ENCODE data around the gene STH.
"Not testable (repeated sequence)": the region's sequence is repeated elsewhere in the genome, so short reads cannot be mapped to it uniquely, and the experiment has no call there.

Gene STH

GRCh38 chr17:46007461-46007965, 8.5 kb downstream of the STH start:
- peaks cover 0 to 33% (median 8%) of the 10 kb centered on the region in 10 experiments; a peak in 9 of 20 replicates for H3K4me1 ChIP-seq
- H3K4me3 ChIP-seq, result no peak overlapping the region
- H4K20me1 ChIP-seq, result no peaks in the 10 kb centered on the region
- H3K27ac ChIP-seq, result no peak overlapping the region
- H3K4me2 ChIP-seq, result peak overlapping the region in 4 of 11 experiments; percentile 0 to 35 (median 22); a peak in 5 of 22 replicates
- no peaks in the 10 kb centered on the region for H3K27me3 ChIP-seq
- TF ChIP-seq Cebpa-rat (IDR thresholded peaks at IDR 0.05), result no peak
- no peak overlapping the region for H3K9ac ChIP-seq
- H3K36me3 ChIP-seq, result no peaks in the 10 kb centered on the region
- H3K9me3 ChIP-seq (replicated peaks in 1 of 11), result no peaks in the 10 kb centered on the region

GRCh38 chr17:46008591-46008990, 9.5 kb downstream of the STH start:
- Histone ChIP-seq H3K9me3 (replicated peaks in 1 of 11) (no peaks in the 10 kb centered on the region), H3K27ac (no peak overlapping the region), H4K20me1 (no peaks in the 10 kb centered on the region), H3K4me1 (peaks cover 0 to 40% (median 8%) of the 10 kb centered on the region in 10 experiments; a peak in 9 of 20 replicates), H3K36me3 (no peaks in the 10 kb centered on the region), H3K4me2 (no peak overlapping the region), H3K4me3 (no peak overlapping the region), H3K9ac (no peak overlapping the region), H3K27me3 (no peaks in the 10 kb centered on the region)
- no peak for TF ChIP-seq Cebpa-rat (IDR thresholded peaks at IDR 0.05)

GRCh38 chr17:46009681-46010596, 10.9 kb downstream of the STH start:
- H3K4me1 ChIP-seq, result peaks cover 0 to 40% (median 8%) of the 10 kb centered on the region in 10 experiments; a peak in 9 of 20 replicates

GRCh38 chr17:46010597-46011186, 11.6 kb downstream of the STH start:
- Histone ChIP-seq H3K4me2 (no peak overlapping the region), H3K27me3 (no peaks in the 10 kb centered on the region), H3K9ac (no peak overlapping the region), H3K4me3 (no peak overlapping the region), H3K4me1 (peaks cover 0 to 40% (median 8%) of the 10 kb centered on the region in 10 experiments; a peak in 9 of 20 replicates), H3K9me3 (replicated peaks in 1 of 11) (no peaks in the 10 kb centered on the region), H4K20me1 (no peaks in the 10 kb centered on the region), H3K27ac (no peak overlapping the region), H3K36me3 (no peaks in the 10 kb centered on the region)
- no peak for TF ChIP-seq Cebpa-rat (IDR thresholded peaks at IDR 0.05)

More at GRCh38 chr17:46009681-46010596, 10.9 kb downstream of the STH start:
- Histone ChIP-seq H4K20me1 (no peaks in the 10 kb centered on the region), H3K9me3 (replicated peaks in 1 of 11) (no peaks in the 10 kb centered on the region), H3K4me2 (peak overlapping the region in 4 of 11 experiments; percentile 1 to 26 (median 14); a peak in 3 of 22 replicates), H3K36me3 (no peaks in the 10 kb centered on the region), H3K27ac (no peak overlapping the region), H3K27me3 (no peaks in the 10 kb centered on the region), H3K9ac (no peak overlapping the region), H3K4me3 (no peak overlapping the region)
- TF ChIP-seq Cebpa-rat (IDR thresholded peaks at IDR 0.05), result no peak

GRCh38 chr17:46011711-46012505, 12.9 kb downstream of the STH start:
- Histone ChIP-seq H3K9ac (no peak overlapping the region), H3K4me1 (peaks cover 0 to 40% (median 8%) of the 10 kb centered on the region in 10 experiments; a peak in 9 of 20 replicates), H3K27me3 (no peaks in the 10 kb centered on the region), H3K27ac (no peak overlapping the region), H3K4me3 (no peak overlapping the region), H3K9me3 (replicated peaks in 1 of 11) (no peaks in the 10 kb centered on the region), H3K4me2 (peak overlapping the region in 1 of 11 experiments; percentile 5; a peak in 1 of 22 replicates), H3K36me3 (no peaks in the 10 kb centered on the region), H4K20me1 (no peaks in the 10 kb centered on the region; a peak in 1 of 22 replicates)
- TF ChIP-seq Cebpa-rat (IDR thresholded peaks at IDR 0.05), result no peak

GRCh38 chr17:46012506-46013079, 13.5 kb downstream of the STH start:
- Histone ChIP-seq H3K27ac (no peak overlapping the region), H3K9ac (no peak overlapping the region), H3K4me3 (no peak overlapping the region), H3K4me2 (no peak overlapping the region), H3K36me3 (no peaks in the 10 kb centered on the region), H3K4me1 (peaks cover 0 to 34% (median 8%) of the 10 kb centered on the region in 10 experiments; a peak in 9 of 20 replicates), H3K27me3 (no peaks in the 10 kb centered on the region), H3K9me3 (replicated peaks in 1 of 11) (no peaks in the 10 kb centered on the region), H4K20me1 (no peaks in the 10 kb centered on the region; a peak in 1 of 22 replicates)
- no peak for TF ChIP-seq Cebpa-rat (IDR thresholded peaks at IDR 0.05)

- Histone ChIP-seq H3K4me1 (peaks cover 0 to 29% (median 7%) of the 10 kb centered on the region in 10 experiments; a peak in 9 of 20 replicates), H3K9me3 (replicated peaks in 1 of 11) (no peaks in the 10 kb centered on the region), H3K27me3 (no peaks in the 10 kb centered on the region), H3K4me2 (no peak overlapping the region), H4K20me1 (no peaks in the 10 kb centered on the region; a peak in 1 of 22 replicates), H3K36me3 (no peaks in the 10 kb centered on the region), H3K4me3 (no peak overlapping the region), H3K27ac (no peak overlapping the region), H3K9ac (no peak overlapping the region)
- no peak for TF ChIP-seq Cebpa-rat (IDR thresholded peaks at IDR 0.05)
Observed at GRCh38 chr17:46013127-46013501, 14.1 kb downstream of the STH start.

- TF ChIP-seq Cebpa-rat (IDR thresholded peaks at IDR 0.05), result no peak
- H3K9ac ChIP-seq, result no peak overlapping the region
- H3K4me1 ChIP-seq, result peaks cover 0 to 28% (median 7%) of the 10 kb centered on the region in 10 experiments; a peak in 8 of 20 replicates
- no peaks in the 10 kb centered on the region for H3K27me3 ChIP-seq
- no peaks in the 10 kb centered on the region for H3K36me3 ChIP-seq
- no peaks in the 10 kb centered on the region for H3K9me3 ChIP-seq (replicated peaks in 1 of 11)
- H3K4me2 ChIP-seq, result no peak overlapping the region
- no peaks in the 10 kb centered on the region; a peak in 1 of 22 replicates for H4K20me1 ChIP-seq
- H3K4me3 ChIP-seq, result no peak overlapping the region
- H3K27ac ChIP-seq, result no peak overlapping the region
Observed at GRCh38 chr17:46013502-46014165, 14.6 kb downstream of the STH start.

GRCh38 chr17:46019408-46019925, 20.4 kb downstream of the STH start:
- H3K9me3 ChIP-seq (replicated peaks in 1 of 11); H3K9ac ChIP-seq; H3K27me3 ChIP-seq; H3K27ac ChIP-seq; H4K20me1 ChIP-seq; H3K4me3 ChIP-seq: not testable (repeated sequence)
- Histone ChIP-seq H3K36me3 (peaks cover 0 to 22% (median 6%) of the 10 kb centered on the region in 11 experiments; a peak in 10 of 22 replicates), H3K4me1 (peaks cover 8 to 24% (median 12%) of the 10 kb centered on the region in 10 experiments), H3K4me2 (peak overlapping the region in 1 of 11 experiments; percentile 49; a peak in 1 of 22 replicates)
